Kidney tubule cell (primary cell): ENCODE measurements around the gene NLRP5.
A peak's percentile ranks its signal among the peaks of the same experiment; 100 is the strongest.
"Not testable (repeated sequence)": the region's sequence is repeated elsewhere in the genome, so short reads cannot be mapped to it uniquely, and the experiment has no call there.

Experiments
- DNase-seq: peaks from one replicate; pipeline ENCODE4 v3.0.0-alpha.2; 2018; ENCODE audit warnings: low spot score

NLRP5 gene

DNA sequence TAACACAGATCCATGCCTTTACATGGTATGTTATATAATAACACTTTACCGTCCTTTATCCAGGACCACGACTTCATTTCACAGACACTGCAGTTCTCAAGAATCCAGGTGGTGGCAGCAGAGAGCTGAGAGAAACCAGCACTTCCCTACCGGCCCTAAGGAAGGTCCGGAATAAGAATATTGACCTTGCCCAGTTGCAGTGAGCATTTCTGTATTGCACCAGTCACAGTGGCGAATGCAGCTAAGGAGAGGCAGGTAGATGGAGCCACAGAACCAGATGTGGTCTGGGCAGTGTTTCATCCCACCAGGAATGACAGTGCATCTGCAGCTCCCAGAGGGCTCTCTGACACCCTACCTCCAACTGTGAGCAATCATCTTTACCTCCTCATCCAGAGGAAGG is 89.9 kb downstream of the NLRP5 start:
- DNase-seq, result peak; percentile 57

DNA sequence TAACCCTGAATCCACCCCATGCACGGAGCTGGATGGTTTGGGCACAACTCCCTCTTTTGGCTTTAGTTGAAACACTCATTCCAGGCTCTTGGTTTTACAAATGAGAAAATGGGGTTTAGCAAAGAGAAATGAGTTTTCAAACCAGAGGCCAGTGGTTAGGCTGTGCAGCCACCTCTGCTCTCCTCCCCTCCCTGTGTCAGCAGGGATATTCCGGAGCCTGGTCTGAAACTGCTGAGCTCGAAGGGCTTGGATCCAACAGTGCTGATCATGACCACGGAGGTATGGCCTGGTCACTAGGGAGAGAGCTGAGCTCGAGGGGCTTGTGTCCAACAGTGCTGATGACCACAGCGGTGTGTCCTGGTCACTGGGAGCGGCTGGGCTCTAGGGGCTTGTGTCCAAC is 93.0 kb downstream of the NLRP5 start:
- DNase-seq, result no peak

DNA sequence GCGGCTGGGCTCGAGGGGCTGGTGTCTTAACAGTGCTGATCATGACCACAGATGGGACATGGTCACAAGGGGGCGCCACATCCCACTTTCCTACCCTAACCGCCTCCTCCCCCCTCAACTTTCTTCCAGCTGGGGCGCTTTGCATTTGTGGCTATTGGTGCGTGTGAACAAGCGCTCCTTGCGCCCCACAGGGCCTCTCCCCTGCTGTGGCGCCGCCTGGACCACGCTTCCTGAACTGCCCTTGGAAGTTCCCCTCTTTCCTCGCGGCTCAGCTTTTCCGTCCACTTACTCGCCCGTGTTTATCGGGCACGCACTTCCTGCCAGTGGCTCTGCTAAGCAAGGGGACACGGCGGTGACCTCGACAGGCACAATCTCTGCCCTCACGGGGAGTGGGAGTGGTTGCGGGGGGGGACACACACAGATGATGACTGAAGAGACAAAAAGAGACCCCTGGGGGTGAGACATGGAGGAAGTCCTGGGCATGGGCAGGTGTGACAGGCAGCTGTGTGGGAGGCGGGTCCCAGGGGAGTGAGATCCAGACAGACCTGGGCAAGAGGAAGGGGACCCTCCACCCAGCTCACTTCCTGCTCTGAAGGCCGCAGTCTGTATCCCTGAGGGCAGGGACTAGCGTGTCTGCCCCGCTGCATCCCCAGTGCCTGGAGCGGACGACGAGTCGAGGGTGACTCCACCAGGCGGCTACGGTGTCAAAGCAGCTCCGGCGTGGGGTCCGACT is 94.3 kb downstream of the NLRP5 start:
- peak; percentile 80 for DNase-seq

DNA sequence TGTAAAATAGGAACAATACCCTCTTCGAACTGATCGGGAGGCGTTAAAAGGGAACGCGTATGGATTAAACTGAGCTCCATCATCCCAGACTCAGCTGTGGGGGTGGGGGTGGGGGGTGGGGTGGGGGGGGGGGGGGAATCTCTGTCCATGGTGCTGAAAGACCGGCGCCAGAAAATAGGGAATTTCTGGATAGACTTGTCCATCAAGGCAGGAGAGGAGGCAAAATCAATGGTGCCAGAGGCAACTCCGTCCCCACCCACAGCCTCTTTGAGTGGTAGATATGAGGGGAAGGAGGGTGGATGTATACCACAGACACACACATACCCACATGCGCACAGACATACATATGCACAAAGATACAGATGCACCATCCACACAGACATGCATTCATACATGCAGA is 97.1 kb downstream of the NLRP5 start:
- no peak for DNase-seq

DNA sequence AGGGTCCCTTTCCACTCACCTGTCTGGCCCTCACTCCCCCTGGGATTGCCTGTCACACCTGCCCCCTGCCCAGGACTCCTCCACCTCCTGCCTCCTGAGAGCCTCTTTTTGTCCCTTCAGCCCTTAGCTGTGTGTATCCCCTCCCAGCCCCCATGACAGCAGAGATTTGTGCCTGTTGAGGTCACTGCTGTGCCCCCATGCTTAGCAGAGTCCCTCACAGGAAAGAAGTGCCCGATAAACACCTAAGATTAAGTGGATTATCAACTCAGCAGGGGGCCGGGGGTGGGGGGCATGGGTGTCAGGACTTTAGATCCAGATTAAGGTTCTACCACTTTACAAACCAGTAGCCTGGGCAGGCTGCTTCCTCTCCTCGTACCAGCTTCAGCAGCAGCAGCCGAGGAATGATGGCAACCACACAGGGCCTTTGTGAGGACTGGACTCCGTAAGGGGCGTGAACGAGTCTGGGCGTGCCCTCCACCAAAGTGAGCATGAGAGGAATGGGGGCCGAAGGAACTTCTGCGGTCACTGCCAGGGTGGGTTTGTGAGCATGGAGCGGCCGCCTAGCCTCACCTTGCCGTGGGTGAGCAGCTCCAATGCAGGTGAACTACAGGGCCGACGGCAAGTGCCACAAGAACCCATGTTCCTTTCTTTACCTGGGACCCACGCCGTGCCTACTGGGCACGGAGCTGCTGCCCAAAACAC is 98.4 kb downstream of the NLRP5 start:
- DNase-seq, result no peak

DNA sequence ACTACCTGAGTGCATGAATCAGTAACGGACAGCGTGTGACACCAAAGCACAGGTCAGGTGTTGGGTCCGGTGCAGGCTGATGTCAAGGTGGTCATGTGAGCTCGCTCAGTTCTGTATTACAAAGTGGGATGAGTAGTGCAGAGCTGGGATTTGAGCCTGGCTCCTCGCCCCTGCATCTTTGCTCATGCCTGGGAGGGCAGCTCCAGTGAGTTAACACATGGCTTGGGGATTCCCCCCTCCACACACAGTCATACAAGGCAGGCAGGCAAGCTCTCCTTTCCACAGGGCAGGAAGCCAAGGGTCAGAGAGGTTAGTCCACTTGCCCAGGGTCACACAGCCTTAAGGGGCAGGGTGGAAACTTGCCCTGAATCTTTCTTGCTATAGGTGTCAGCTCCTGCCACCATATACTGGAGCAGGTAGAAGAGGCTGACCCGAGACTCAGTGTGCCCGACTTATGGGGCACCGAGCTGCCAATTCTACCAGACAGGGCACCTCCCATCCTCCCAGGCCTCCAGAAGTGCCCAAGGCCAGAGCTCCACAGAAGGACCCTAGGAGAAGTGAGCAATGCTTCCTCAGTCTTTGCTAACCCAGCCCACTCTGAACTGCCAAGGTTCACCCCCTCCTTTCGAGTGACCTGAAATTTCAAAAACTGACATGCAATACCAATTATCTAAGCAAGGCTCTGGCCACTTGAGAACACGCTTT is 99.1 kb downstream of the NLRP5 start:
- DNase-seq, result peak; percentile 56

DNA sequence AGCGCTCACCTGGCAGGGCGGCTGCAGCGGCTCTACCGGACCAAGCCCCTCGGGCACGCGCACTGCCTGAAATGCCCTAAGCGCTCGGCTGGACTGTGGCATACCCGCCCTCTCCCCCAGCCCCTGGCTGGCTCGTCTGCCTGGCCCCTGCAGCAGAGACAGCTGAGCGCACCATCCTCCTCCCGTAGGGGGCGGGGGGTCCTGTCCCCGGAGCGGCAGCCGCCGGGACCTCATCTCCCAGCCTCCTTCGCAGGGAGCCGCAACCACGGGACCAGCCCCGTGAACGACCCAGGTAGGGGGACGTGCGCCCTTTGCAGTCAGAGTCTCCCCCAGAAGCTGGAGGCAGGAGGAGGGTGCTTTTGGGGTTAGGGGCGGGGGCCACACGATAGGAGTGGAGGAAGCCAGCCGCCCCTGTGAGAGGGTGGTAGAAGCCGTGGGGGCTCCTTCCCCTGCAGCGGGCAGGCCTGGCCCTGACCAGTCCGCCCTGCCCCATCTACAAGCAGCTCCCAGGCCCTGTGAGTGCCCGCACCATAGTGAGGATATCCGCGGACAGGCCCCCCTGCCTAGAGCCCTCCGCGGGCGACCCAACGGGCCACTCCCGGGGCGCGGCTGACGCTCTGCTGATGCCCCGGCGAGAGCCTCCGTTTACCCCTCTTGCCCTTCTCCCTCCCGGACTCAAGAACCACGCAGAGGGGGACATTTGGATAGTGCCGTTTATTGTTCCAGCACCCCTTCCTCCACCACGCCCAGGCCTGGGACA is 100.3 kb downstream of the NLRP5 start:
- no peak for DNase-seq

DNA sequence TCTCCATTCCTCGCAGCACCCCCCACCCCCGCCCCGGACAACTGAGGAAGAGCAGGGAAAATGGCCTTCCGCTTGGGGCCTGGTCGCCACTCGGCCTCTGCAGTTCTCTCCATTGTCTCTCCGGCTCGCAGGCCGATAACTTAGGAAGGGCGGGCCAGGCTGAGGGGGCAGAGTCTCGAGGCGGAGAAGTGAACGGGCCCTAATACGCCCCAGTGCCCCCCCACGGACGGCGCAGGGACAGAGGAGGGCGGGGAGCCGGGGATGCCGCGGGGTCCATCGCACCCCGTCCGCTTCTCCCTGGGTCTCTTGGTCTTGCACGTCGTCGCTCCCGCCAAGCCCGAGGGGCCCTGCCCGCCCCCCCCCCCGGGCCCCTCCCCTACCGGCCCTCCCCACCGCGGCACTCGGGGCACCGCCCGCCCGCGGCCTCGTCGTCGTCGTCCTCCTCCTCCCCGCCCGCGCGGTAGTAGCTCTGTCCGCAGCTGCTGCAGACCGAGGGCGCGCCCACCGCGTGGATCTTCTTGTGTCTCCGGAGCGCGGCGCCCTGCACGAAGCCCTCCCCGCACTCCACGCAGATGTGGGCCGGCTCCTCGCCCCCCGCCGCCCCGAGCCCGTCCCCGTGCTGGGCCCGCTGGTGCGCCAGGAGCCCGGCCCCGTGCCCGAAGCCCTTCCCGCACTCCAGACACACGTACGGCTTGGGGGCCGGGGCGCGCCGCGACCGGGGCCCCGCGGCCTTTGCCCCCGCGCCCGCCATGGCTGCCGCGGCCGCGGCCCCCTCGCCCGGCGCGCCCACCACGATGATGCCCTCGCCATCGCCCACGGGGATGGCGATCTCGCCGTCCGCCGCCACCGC is 101.3 kb downstream of the NLRP5 start:
- no peak for DNase-seq

DNA sequence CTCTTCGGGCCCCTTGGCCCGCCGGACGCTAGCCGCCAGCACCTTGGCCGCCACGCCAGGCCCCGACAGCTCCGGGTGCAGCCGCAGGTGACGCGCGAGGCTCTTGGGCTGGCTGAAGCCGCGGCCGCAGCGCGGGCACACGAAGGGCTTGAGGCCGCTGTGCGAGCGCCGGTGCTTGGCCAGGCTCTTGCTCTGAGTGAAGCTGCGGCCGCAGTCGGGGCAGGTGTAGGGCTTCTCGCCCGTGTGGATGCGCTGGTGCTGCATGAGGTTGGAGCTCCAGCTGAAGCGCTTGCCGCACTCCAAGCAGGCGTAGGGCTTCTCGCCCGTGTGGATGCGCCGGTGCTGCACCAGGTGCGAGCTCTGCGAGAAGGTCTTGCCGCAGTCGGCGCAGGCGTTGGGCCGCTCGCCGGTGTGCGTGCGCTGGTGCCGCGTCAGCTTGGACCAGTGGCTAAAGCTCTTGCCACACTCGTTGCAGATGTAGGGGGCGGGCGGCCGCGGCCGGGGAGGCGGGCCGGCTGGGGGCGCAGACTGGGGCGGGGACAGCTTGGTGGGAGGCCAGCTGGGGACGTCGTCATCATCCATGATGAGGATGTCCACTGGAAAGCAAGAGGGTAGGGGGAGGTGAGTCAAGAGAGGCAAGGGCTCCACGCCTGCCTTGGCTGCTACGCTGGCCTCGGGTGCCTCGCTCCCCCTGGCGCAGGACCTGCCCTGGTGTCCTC is 102.1 kb downstream of the NLRP5 start:
- no peak for DNase-seq

DNA sequence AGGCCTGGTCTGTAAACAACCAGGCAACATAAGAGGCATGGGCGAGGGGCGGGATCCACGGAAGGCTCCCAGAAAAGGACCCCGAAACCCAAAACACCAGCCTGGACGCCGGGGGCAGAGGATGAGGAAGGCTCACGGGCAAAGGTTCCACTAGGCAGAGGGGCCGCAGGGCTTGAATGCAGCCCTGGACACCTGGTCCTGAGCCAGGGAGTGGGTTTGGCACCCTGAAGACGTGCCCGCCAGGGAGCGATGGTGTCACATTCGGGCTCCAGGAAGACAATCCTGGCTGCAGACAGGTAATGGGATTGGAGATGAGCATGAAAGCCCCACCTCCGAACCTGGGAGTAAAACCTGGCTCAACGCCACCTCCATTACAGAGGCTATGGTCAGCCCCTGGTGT is 102.8 kb downstream of the NLRP5 start:
- DNase-seq, result no peak

DNA sequence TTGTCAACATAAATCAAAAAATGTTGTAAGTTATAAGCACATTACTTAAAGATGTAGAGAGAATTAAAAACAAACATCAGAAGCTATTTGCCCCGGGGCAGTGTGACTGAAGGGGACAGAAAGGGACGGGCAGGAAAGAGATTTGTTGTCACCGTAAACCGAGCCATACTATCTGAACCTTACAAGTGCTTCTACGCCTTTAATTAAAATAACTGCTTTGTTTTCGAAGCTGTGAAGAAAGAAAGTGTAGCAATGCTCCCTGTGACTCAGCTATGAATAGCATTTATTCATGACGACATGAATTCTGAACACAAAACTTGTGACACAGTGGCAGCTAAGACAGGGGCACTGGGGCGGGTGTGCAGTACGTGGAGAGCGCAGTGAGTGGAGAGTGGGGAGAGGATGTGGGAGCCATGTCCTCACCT is 104.5 kb downstream of the NLRP5 start:
- DNase-seq, result peak; percentile 36

DNA sequence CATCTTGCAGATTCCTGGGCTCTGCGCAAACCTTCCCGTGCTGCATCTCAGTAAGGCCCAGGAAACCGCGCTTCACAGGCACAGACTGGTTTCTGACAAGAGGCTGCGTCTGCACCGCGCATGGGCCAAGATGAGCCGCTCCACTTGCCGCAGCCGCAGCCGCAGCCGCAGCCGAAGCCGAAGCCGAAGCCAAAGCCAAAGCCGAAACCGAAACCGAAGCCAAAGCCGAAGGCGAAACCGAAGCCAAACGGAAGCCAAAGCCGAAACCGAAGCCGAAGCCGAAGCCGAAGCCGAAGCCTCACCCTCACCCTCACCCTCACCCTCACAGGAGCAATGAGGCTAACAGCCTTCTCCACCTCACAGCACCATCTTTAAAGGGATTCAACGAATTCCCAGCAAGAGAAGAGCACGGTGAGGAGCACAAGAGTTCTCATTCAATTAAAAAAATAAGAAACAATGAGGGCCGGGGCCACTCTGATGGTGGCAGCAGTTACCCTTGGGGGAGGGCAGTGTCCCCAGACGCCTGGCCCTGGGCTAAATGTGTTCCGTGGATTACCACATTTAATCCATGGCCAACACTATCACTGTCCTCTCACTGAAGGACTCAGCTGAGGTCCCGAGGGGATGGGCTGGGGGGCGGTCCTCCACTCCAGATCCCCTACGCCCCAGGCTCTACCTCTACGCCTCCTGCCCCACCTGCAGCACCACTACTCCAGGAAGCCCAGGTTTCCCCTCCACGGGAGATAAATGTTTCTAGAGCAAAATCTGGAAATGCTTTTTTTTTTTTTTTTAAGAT is 105.4 kb downstream of the NLRP5 start:
- DNase-seq, result no peak

DNA sequence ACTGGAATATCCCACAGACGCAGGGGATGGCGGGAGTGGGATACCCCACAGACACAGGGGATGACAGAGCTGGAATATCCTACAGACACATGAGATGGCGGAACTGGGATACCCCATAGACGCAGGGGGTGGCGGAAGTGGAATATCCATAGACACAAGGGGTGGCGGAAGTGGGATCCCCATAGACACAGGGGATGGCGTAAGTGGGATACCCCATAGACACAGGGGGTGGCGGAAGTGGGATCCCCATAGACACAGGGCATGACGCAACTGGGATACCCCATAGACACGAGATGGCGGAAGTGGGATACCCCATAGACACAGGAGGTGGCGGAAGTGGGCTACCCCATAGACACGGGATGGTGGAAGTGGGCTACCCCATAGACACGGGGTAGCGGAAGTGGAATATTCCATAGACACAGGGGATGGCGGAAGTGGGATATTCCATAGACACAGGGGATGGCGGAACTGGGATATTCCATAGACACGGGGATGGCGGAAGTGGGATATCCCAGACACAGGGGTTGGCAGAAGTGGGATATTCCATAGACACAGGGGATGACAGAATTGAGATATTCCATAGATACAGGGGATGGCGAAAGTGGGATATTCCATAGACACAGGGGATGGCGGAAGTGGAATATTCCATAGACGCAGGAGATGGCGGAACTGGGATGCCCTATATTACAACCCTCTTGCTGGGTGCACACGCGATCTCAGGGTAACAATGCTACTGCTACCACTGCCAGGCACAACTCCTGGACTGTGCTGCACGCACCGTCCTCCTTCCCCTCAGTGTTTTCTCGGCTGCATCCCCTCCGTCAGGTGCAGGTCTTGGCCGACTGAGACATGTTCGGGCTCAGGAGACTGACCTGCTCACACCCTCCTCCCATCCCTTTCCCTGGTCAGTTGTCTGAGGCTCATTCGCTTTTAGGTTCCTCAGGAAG is 106.4 kb downstream of the NLRP5 start:
- DNase-seq, result no peak

DNA sequence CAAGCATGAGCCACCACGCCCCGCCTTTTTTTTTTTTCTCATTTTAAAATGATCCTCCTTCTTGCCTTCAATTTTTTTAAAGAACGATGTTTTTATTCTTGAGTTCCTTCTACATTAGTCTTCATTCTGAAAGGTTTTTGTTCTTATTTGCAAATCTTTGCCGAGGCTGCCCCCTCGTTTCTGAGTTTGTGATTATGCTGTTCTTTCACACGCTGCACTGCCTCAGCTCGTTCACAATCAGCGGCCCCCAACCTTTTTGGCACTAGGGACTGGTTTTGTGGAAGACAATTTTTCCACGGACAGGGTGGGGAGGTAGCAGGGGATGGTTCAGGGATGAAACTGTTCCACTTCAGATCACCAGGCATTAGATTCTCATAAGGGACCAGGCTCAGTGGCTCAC is 107.9 kb downstream of the NLRP5 start:
- DNase-seq, result no peak

DNA sequence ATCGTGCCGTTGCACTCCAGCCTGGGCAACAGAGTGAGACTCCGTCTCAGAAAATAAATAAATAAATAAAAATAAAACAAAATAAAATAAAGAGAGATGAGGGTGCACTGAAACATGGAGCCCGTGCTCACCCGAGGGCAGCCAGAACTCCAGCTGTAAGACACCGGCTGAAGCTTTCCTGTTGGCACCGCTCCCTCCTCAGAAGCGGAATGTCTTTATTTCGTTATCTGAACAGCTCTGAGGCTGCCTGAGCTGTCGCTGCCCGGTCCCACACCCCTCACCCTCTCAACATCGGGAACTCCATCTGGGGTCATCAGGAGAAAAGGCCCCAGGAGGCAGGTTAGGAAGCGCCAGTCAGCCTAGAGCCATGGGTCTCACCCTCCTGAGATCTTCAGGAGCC is 110.1 kb downstream of the NLRP5 start:
- no peak for DNase-seq

DNA sequence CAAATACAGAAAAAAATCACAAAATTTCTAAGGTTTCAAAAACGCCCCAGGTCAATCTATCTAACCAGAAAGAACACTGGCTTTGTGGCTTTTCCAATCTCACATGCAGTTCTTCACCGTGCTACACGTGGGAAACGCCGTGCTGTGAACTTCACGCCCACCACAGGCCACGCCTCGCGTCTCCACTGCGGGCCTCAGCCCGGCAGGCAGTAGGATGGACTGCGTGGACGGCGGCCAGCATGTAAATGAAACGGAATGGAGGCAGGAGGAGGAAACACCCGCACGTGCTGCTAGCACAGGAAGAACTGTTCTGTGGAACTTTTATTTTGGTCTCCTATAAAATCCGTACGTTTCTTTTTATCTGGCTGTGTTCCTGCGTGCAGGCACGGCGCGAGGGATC is 110.7 kb downstream of the NLRP5 start:
- DNase-seq, result no peak

DNA sequence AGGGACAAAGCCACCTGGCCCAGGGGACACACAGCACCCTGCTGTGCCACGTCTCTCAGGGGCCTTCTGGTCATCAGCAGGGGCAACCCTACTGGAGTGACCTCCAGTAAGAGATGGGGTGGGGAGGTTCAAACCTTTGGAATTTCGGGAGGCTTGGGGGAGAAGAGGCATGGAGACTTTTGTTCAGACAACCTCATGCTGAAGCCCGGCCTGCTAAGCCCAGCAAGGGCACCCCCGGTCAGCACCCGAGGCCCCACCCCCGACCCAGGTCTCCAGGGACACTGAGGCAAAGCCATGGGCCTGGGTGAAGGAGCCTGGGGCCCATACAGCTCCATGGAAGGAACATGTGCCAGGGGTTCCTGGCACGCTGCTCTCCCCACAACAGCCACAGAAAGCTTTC is 111.2 kb downstream of the NLRP5 start:
- DNase-seq, result no peak

DNA sequence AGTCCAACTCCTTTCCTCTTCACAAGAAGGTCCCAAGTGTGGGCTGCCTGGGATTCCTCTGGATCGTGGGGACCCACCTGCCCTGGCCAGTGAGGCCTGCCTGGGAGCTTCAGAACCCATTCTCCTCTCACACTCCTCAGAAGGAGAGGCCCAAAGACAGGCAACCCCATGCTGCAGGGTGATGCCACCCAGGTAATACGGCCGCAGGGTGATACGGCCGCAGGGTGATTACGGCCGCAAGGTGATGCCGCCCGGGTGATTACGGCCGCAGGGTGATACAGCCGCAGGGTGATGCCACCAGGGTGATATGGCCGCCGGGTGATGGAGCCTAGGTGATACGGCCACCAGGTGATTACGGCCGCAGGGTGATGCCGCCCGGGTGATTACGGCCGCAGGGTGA is 111.7 kb downstream of the NLRP5 start:
- not testable (repeated sequence) for DNase-seq
